ENCODE measurements around the gene CADPS2.

Gene CADPS2

GRCh38 chr7:122595885-122596284 is 290.4 kb downstream of the CADPS2 start:
- TF ChIP-seq TAF1 (IDR thresholded peaks at IDR 0.05; ENCODE audit: low read depth): no peak
- TF ChIP-seq EGR1 (IDR thresholded peaks at IDR 0.05): no peak
- no peak for TF ChIP-seq TEAD4 (IDR thresholded peaks at IDR 0.05)
- no peak for TF ChIP-seq YY1 (IDR thresholded peaks at IDR 0.05; ENCODE audit: low read depth)
- no peak for TF ChIP-seq RAD21 (IDR thresholded peaks at IDR 0.05; ENCODE audit: low read depth)
- no peak for TF ChIP-seq CEBPB (IDR thresholded peaks at IDR 0.05)
- no peak for TF ChIP-seq REST (IDR thresholded peaks at IDR 0.05; ENCODE audit: low read depth)
- no peak for TF ChIP-seq MAX (IDR thresholded peaks at IDR 0.05)
- TF ChIP-seq FOXM1 (IDR thresholded peaks at IDR 0.05; ENCODE audit: borderline replicate concordance, low read depth): no peak
- no peak for TF ChIP-seq CREB1 (IDR thresholded peaks at IDR 0.05; ENCODE audit: low read depth)

- TF ChIP-seq REST (IDR thresholded peaks at IDR 0.05; ENCODE audit: low read depth): no peak
- no peak for TF ChIP-seq USF1 (IDR thresholded peaks at IDR 0.05)
- TF ChIP-seq TEAD4 (IDR thresholded peaks at IDR 0.05): no peak
- TF ChIP-seq EGR1 (IDR thresholded peaks at IDR 0.05): no peak
- TF ChIP-seq TAF1 (IDR thresholded peaks at IDR 0.05; ENCODE audit: low read depth): no peak
Measured at GRCh38 chr7:122588621-122589020, 297.6 kb downstream of the CADPS2 start.

- TF ChIP-seq CREB1 (IDR thresholded peaks at IDR 0.05; ENCODE audit: low read depth) (no peak), EP300 (IDR thresholded peaks at IDR 0.05; ENCODE audit: borderline replicate concordance) (no peak), FOXM1 (IDR thresholded peaks at IDR 0.05; ENCODE audit: borderline replicate concordance, low read depth) (no peak), REST (IDR thresholded peaks at IDR 0.05; ENCODE audit: low read depth) (no peak), NFIC (IDR thresholded peaks at IDR 0.05) (no peak)
Measured at GRCh38 chr7:122584676-122585251, 301.5 kb downstream of the CADPS2 start.

GRCh38 chr7:122578350-122578749 is 307.9 kb downstream of the CADPS2 start:
- TF ChIP-seq EP300 (IDR thresholded peaks at IDR 0.05; ENCODE audit: borderline replicate concordance) (no peak), EGR1 (IDR thresholded peaks at IDR 0.05) (no peak), TCF12 (IDR thresholded peaks at IDR 0.05; ENCODE audit: low read depth) (no peak), FOXM1 (IDR thresholded peaks at IDR 0.05; ENCODE audit: borderline replicate concordance, low read depth) (no peak), CEBPB (IDR thresholded peaks at IDR 0.05) (no peak), MAX (IDR thresholded peaks at IDR 0.05) (no peak), RAD21 (IDR thresholded peaks at IDR 0.05; ENCODE audit: low read depth) (no peak)

GRCh38 chr7:122577449-122578003 is 308.7 kb downstream of the CADPS2 start:
- no peak for TF ChIP-seq CEBPB (IDR thresholded peaks at IDR 0.05)
- no peak for TF ChIP-seq TAF1 (IDR thresholded peaks at IDR 0.05; ENCODE audit: low read depth)
- no peak for TF ChIP-seq TEAD4 (IDR thresholded peaks at IDR 0.05)
- TF ChIP-seq EP300 (IDR thresholded peaks at IDR 0.05; ENCODE audit: borderline replicate concordance): no peak
- TF ChIP-seq TCF12 (IDR thresholded peaks at IDR 0.05; ENCODE audit: low read depth): no peak
- TF ChIP-seq USF1 (IDR thresholded peaks at IDR 0.05): no peak
- TF ChIP-seq RAD21 (IDR thresholded peaks at IDR 0.05; ENCODE audit: low read depth): no peak
- no peak for TF ChIP-seq REST (IDR thresholded peaks at IDR 0.05; ENCODE audit: low read depth)
- no peak for TF ChIP-seq EGR1 (IDR thresholded peaks at IDR 0.05)
- no peak for TF ChIP-seq MAX (IDR thresholded peaks at IDR 0.05)
- no peak for TF ChIP-seq NFIC (IDR thresholded peaks at IDR 0.05)
- no peak for TF ChIP-seq FOXM1 (IDR thresholded peaks at IDR 0.05; ENCODE audit: borderline replicate concordance, low read depth)
- TF ChIP-seq YY1 (IDR thresholded peaks at IDR 0.05; ENCODE audit: low read depth): no peak
- no peak for TF ChIP-seq CREB1 (IDR thresholded peaks at IDR 0.05; ENCODE audit: low read depth)
- TF ChIP-seq ZBTB7A (IDR thresholded peaks at IDR 0.05; ENCODE audit: low read depth): no peak
